HL-60 (cell line): ENCODE measurements around the gene TIMELESS.
"Not testable (repeated sequence)": the region's sequence is repeated elsewhere in the genome, so short reads cannot be mapped to it uniquely, and the experiment has no call there.

Experiments used
- DNase-seq, 2 experiments: peaks; one replicate each; pipeline ENCODE4 v3.0.0-alpha.2; 2010 to 2020; ENCODE audit warnings: low read depth in 1 of 2, low spot score in 1 of 2
- H3K27ac ChIP-seq: fragments of 250-450 bp; sonication (Bioruptor Pico); replicated peaks from 2 replicates; pipeline ENCODE4 v1.5.1; 2020; ENCODE audit warnings: mild to moderate bottlenecking, moderate library complexity
- H3K27me3 ChIP-seq: fragments of 250-450 bp; sonication (Bioruptor Pico); 2 replicates; pipeline ENCODE4 v1.5.1; 2021; ENCODE audit warnings: mild to moderate bottlenecking, moderate library complexity; ENCODE audit not compliant: insufficient read depth, poor library complexity, severe bottlenecking
- H3K4me3 ChIP-seq: replicated peaks from 2 replicates; pipeline ENCODE4 v1.5.1; 2011; ENCODE audit warnings: mild to moderate bottlenecking, control low read depth, low read length; ENCODE audit not compliant: insufficient read depth
- GABPA ChIP-seq: IDR thresholded peaks from 2 replicates; pipeline ENCODE4 v1.6.1; 2012; ENCODE audit warnings: low read depth
- POLR2AphosphoS5 ChIP-seq: IDR thresholded peaks from 2 replicates; pipeline ENCODE4 v1.6.1; 2012; ENCODE audit warnings: low read depth
- SPI1 ChIP-seq: IDR thresholded peaks from 2 replicates; pipeline ENCODE4 v1.6.1; 2012; ENCODE audit warnings: low read depth, mild to moderate bottlenecking, borderline replicate concordance
- TF ChIP-seq, protein P1 (sequence below): IDR thresholded peaks from one replicate; pipeline ENCODE4 v1.5.1; 2011; ENCODE audit warnings: low read length, control low read depth, inconsistent platforms; ENCODE audit not compliant: insufficient read depth
- TF ChIP-seq, protein P2 (sequence below): IDR thresholded peaks from 2 replicates; pipeline ENCODE4 v1.6.1; 2012; ENCODE audit warnings: low read depth; ENCODE audit not compliant: insufficient replicate concordance

Gene TIMELESS

DNA sequence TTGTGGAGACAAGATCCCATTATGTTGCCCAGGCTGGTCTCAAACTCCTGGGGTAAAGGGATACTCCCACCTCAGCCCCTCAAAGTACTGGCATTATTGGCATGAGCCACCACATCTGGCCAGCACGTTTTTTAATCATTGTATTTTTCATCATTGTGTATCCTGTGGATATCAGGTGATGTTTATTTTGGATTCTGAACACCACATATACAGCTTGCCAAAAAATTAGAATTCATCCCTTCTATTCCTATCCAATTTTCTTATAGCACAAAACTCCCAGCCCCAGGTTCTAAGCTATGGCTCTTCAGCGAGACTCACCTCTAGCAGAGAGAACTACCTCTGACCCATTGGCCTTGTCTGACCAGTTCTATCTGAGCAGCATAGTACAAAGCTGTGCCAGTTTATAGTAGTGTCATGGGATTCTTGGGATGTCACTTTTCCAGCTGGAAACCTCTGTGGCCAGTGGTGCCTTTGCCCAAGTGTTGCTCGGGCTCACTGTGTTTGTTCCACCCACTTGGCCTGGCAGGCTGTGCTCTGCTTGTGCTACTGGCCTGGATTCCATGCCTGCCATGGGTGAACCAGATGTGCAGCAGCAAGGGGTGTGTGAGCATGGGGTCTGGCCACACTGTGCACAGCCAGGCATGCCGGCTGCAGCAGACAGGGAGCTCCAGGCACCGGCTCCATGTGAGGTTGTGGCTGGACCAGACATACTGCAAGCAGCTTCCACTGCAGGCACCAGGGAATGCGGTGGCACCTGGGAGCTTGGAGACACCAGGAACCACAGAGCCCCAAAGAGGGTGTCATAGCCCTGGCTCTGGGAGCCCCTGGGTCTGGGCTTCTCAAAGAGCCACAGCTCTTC lies 37.2 kb downstream of the TIMELESS start:
- H3K27me3 ChIP-seq, result no peaks in the 10 kb centered on the region
- DNase-seq, result no peak
- no peak overlapping the region for H3K4me3 ChIP-seq
- no peak overlapping the region for H3K27ac ChIP-seq
- no peak for TF ChIP-seq SPI1
- TF ChIP-seq, protein P1, sequence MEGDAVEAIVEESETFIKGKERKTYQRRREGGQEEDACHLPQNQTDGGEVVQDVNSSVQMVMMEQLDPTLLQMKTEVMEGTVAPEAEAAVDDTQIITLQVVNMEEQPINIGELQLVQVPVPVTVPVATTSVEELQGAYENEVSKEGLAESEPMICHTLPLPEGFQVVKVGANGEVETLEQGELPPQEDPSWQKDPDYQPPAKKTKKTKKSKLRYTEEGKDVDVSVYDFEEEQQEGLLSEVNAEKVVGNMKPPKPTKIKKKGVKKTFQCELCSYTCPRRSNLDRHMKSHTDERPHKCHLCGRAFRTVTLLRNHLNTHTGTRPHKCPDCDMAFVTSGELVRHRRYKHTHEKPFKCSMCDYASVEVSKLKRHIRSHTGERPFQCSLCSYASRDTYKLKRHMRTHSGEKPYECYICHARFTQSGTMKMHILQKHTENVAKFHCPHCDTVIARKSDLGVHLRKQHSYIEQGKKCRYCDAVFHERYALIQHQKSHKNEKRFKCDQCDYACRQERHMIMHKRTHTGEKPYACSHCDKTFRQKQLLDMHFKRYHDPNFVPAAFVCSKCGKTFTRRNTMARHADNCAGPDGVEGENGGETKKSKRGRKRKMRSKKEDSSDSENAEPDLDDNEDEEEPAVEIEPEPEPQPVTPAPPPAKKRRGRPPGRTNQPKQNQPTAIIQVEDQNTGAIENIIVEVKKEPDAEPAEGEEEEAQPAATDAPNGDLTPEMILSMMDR, result no peak
- no peak for TF ChIP-seq GABPA
- TF ChIP-seq, protein P2, sequence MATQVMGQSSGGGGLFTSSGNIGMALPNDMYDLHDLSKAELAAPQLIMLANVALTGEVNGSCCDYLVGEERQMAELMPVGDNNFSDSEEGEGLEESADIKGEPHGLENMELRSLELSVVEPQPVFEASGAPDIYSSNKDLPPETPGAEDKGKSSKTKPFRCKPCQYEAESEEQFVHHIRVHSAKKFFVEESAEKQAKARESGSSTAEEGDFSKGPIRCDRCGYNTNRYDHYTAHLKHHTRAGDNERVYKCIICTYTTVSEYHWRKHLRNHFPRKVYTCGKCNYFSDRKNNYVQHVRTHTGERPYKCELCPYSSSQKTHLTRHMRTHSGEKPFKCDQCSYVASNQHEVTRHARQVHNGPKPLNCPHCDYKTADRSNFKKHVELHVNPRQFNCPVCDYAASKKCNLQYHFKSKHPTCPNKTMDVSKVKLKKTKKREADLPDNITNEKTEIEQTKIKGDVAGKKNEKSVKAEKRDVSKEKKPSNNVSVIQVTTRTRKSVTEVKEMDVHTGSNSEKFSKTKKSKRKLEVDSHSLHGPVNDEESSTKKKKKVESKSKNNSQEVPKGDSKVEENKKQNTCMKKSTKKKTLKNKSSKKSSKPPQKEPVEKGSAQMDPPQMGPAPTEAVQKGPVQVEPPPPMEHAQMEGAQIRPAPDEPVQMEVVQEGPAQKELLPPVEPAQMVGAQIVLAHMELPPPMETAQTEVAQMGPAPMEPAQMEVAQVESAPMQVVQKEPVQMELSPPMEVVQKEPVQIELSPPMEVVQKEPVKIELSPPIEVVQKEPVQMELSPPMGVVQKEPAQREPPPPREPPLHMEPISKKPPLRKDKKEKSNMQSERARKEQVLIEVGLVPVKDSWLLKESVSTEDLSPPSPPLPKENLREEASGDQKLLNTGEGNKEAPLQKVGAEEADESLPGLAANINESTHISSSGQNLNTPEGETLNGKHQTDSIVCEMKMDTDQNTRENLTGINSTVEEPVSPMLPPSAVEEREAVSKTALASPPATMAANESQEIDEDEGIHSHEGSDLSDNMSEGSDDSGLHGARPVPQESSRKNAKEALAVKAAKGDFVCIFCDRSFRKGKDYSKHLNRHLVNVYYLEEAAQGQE, result no peak
- no peak for TF ChIP-seq POLR2AphosphoS5

DNA sequence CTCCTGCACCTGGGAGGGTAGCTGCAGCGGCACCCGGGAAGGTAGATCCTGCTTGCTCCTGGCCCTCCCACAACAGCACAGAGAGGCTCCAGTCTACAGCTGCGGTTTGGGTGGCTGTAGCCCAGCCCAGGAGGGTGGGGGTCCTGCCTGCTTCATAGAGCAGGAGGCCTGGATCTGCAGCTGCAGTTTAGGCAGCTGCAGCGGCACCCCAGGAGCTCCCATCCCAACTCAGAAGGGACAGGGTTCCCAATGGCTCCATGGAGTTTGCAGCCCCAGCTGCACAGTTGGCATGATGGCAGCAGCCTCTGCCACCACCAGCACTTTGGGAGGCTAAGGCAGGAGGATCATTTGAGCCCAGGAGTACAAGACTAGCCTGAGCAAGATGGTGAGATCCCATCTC lies 38.5 kb downstream of the TIMELESS start:
- no peaks in the 10 kb centered on the region for H3K27me3 ChIP-seq
- H3K4me3 ChIP-seq, result no peak overlapping the region
- TF ChIP-seq GABPA (no peak), SPI1 (no peak)
- TF ChIP-seq, protein P2, result no peak
- no peak overlapping the region for H3K27ac ChIP-seq
- no peak for DNase-seq

DNA sequence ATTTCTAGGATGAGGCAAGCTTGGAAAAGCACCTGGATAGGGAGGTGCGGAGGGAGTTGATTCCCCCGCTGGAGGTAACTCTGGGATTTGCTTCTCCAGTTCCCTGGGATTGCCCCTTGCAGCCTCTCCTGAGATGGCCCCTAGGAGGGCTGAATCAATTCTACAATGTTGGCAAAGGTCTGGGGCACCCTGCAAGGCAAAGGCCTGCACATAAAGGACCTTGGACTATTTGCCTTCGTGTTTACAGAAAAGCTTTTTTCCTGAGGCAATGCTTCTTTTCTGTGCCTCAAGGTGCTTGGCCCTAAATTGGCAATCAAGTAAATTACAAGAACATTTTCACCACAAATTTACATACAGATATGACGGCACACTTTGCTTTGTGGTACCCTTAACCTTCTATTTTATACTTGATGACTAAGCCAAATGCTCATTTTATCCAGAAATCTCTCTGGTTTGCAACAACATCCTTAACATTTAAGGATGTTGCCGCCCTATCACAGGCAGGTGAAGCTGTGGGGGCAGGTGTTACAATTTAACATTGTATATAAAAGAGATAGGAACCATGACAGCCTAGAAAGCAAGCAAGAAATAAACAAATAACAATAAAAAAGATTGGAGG lies 40.3 kb downstream of the TIMELESS start:
- Histone ChIP-seq H3K27ac (no peak overlapping the region), H3K4me3 (no peak overlapping the region), H3K27me3 (no peaks in the 10 kb centered on the region)
- no peak for DNase-seq
- TF ChIP-seq, protein P2, result no peak
- no peak for TF ChIP-seq GABPA
- TF ChIP-seq POLR2AphosphoS5, result no peak
- TF ChIP-seq SPI1, result no peak
- TF ChIP-seq, protein P1, result no peak

DNA sequence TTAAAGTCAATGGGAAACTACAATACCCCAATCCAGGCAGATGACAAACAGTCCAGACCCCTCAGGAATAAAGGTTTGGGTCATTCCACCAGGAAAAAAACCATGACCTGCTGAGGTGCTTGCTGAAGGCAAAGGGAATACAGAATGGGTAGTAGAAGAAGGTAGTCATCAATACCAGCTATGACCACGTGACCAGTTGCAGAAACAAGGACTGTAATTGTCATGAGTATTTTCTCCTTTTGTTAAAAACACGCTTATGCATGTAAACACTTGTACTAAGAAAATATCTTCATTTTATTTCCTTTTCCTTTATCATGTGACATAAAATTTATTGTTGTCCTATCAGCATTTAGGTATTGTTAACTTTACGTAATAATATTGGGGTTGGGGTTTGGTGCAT lies 45.0 kb downstream of the TIMELESS start:
- H3K27me3 ChIP-seq, H3K27ac ChIP-seq, DNase-seq, H3K4me3 ChIP-seq: not testable (repeated sequence)

DNA sequence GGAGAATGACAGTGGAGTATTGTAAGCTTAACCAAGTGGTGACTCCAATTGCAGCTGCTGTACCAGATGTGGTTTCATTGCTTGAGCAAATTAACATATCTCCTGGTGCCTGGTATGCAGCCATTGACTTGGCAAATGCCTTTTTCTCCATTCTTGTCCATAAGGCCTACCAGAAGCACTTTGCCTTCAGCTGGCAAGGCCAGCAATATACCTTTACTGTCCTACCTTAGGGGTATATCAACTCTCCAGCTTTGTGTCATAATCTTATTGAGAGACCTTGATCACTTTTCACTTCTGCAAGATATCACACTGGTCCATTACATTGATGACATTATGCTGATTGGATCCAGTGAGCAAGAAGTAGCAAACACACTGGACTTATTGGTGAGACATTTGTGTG lies 47.6 kb downstream of the TIMELESS start:
- not testable (repeated sequence) for DNase-seq, H3K27me3 ChIP-seq, H3K27ac ChIP-seq, H3K4me3 ChIP-seq

DNA sequence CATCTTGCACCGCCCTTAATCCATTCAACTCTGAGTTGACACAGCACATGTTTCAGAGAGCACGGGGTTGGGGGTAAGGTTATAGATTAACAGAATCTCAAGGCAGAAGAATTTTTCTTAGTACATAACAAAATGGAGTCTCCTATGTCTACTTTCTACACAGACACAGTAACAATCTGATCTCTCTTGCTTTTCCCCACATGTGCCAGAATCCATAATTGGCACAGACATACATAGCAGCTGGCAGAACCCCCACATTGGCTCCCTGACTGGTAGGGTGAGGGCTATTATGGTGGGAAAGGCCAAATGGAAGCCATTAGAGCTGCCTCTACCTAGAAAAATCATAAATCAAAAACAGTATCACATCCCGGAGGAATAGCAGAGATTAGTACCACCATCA lies 48.1 kb downstream of the TIMELESS start:
- not testable (repeated sequence) for DNase-seq, H3K27ac ChIP-seq, H3K4me3 ChIP-seq, H3K27me3 ChIP-seq

DNA sequence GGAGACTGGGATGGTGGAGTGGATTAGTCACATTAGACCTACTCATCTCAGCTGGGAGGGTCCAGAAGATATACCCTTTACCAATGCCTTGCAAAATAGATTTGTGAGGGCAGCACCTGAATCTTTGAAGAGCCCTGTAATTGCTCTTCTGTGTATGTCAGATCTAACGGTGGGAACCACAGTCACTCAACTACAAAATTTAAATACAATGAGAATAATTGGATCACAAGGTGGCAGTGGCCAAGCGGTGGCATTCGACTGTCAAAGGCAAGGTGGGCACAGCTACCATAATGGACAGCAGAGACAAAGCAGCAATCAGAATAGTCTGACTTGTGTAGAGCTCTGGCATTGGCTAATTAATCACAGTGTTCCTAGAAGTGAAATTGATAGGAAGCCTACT lies 49.8 kb downstream of the TIMELESS start:
- not testable (repeated sequence) for H3K27me3 ChIP-seq, H3K27ac ChIP-seq, H3K4me3 ChIP-seq, DNase-seq
